Keratinocyte (primary cell): ENCODE measurements around the gene FTL. TPM values are rescaled to one million over a fixed set of nuclear protein-coding genes. Genes with fewer than 3 reads are reported as not detected.

ENCODE experiments used
- DNase-seq: peaks from one replicate; pipeline ENCODE4 v3.0.0-alpha.2; 2011; ENCODE audit warnings: low read depth, missing footprints, low spot score
- FAIRE-seq: peaks from 2 replicates; lab custom pipeline; 2011; peaks lifted over from hg19 to GRCh38; lab: Jason Lieb, UNC
- H2AFZ ChIP-seq: 2 replicates; pipeline ENCODE4 v1.6.0; 2012; ENCODE audit warnings: low read length, control low read depth, inconsistent platforms; ENCODE audit not compliant: control insufficient read depth
- H3K27ac ChIP-seq: 2 replicates; pipeline ENCODE4 v1.5.1; 2011; ENCODE audit warnings: low read length; ENCODE audit not compliant: control insufficient read depth, insufficient read depth
- H3K27me3 ChIP-seq: 3 replicates; pipeline ENCODE4 v1.6.0; 2011; ENCODE audit warnings: low read length; ENCODE audit not compliant: control insufficient read depth, insufficient read depth; ENCODE audit errors: extremely low read depth
- H3K36me3 ChIP-seq, 2 experiments: 2 replicates in 1 of 2; 3 replicates in 1 of 2; pipeline ENCODE4 v1.5.1; 2011; ENCODE audit warnings: low read length in 2 of 2, mild to moderate bottlenecking in 1 of 2; ENCODE audit not compliant: control insufficient read depth in 2 of 2, insufficient read depth in 2 of 2; ENCODE audit errors: extremely low read depth in 1 of 2
- H3K4me1 ChIP-seq: 3 replicates; pipeline ENCODE4 v1.5.1; 2011; ENCODE audit warnings: low read length; ENCODE audit not compliant: control insufficient read depth, insufficient read depth; ENCODE audit errors: extremely low read depth
- H3K4me2 ChIP-seq: 3 replicates; pipeline ENCODE4 v1.6.0; 2011; ENCODE audit warnings: low read depth, low read length; ENCODE audit not compliant: control insufficient read depth, insufficient read depth; ENCODE audit errors: extremely low read depth
- H3K4me3 ChIP-seq, 3 experiments: fragments of 200-600 bp in 1 of 3; sonication (generic) in 1 of 3; 2 replicates in 2 of 3; 3 replicates in 1 of 3; pipeline ENCODE4 v1.5.1; 2011 to 2016; ENCODE audit warnings: low read length in 3 of 3, mild to moderate bottlenecking in 3 of 3, control low read depth in 2 of 3, inconsistent platforms in 1 of 3, low read depth in 1 of 3, mixed read lengths in 1 of 3, mixed run types in 1 of 3, moderate library complexity in 1 of 3; ENCODE audit not compliant: control insufficient read depth in 2 of 3, insufficient read depth in 2 of 3; ENCODE audit errors: extremely low read depth in 1 of 3
- H3K79me2 ChIP-seq: 2 replicates; pipeline ENCODE4 v1.6.0; 2012; ENCODE audit warnings: low read length; ENCODE audit not compliant: control insufficient read depth, insufficient read depth
- H3K9ac ChIP-seq: 3 replicates; pipeline ENCODE4 v1.6.0; 2011; ENCODE audit warnings: low read length; ENCODE audit not compliant: control insufficient read depth, insufficient read depth; ENCODE audit errors: extremely low read depth
- H3K9me1 ChIP-seq: 3 replicates; pipeline ENCODE4 v1.6.0; 2011; ENCODE audit warnings: low read length; ENCODE audit not compliant: control insufficient read depth, insufficient read depth; ENCODE audit errors: extremely low read depth
- H3K9me3 ChIP-seq: 2 replicates; pipeline ENCODE4 v1.5.1; 2012; ENCODE audit warnings: low read depth, low read length; ENCODE audit not compliant: control insufficient read depth
- H4K20me1 ChIP-seq: 3 replicates; pipeline ENCODE4 v1.6.0; 2011; ENCODE audit warnings: low read length; ENCODE audit not compliant: control insufficient read depth, insufficient read depth; ENCODE audit errors: extremely low read depth
- EZH2 ChIP-seq: IDR thresholded peaks from one replicate; pipeline ENCODE4 v1.6.1; 2012; ENCODE audit warnings: inconsistent platforms, mild to moderate bottlenecking, low read length, moderate library complexity
- dilution Hi-C: fragments of 300-500 bp; cut with MboI; formaldehyde crosslinking; loops from one replicate; pipeline ENCODE4 v1.7.0; 2020; ENCODE audit warnings: low sequenced_read_pairs; ENCODE audit not compliant: extremely low pct_ligation_motif_present
- polyA plus RNA-seq, 5 experiments: library from polyadenylated mRNA; depleted of rRNA in 3 of 5; stranded (reverse) in 3 of 5; stranded (forward) in 1 of 5; unstranded in 1 of 5; fragments of >200 nt; gene quantifications; 1 replicate in 1 of 5; 2 replicates in 3 of 5; 3 replicates in 1 of 5; pipeline versions ENCODE4 v1.2.1 to v1.2.3, GENCODE V29; 2011 to 2012; ENCODE audit warnings: missing spikeins in 2 of 5, low read depth in 1 of 5, low replicate concordance in 1 of 5
- TF ChIP-seq, protein P1 (sequence below), 3 experiments: IDR thresholded peaks in 1 of 3; conservative IDR thresholded peaks in 1 of 3; optimal IDR thresholded peaks in 1 of 3; 2 replicates in 2 of 3; 3 replicates in 1 of 3; pipeline versions ENCODE3 to v1.5.1; 2011; ENCODE audit warnings: low read length in 3 of 3, mild to moderate bottlenecking in 3 of 3, moderate library complexity in 2 of 3, control low read depth in 1 of 3, inconsistent platforms in 1 of 3; ENCODE audit not compliant: insufficient read depth in 2 of 3; ENCODE audit errors: extremely low read depth in 1 of 3

FTL gene
- polyA plus RNA-seq, 1 donor (not counting 4 experiments of a cell fraction or from before 2014, with no cell fraction given): 838 TPM

DNA sequence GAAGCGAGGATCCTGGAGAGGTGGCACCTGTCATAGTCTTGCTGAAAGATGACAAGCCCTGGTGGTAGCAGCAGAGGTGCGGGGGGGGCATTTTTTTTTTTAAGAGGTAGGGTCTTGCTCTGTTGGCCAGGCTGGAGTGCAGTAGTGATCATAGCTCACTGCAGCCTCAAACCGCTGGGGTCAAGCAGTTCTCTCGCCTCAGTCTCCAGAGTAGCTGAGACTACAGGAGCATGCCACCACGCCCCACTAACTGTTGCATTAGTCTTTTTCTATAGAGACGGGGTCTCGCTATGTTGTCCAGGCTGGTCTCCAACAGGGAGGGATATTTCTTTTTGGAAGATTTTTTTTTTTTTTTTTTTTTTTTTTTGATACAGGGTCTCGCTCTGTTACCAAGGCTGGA, 7.1 kb upstream of the FTL start:
- no peak for FAIRE-seq
- H3K9ac ChIP-seq: no peak overlapping the region

DNA sequence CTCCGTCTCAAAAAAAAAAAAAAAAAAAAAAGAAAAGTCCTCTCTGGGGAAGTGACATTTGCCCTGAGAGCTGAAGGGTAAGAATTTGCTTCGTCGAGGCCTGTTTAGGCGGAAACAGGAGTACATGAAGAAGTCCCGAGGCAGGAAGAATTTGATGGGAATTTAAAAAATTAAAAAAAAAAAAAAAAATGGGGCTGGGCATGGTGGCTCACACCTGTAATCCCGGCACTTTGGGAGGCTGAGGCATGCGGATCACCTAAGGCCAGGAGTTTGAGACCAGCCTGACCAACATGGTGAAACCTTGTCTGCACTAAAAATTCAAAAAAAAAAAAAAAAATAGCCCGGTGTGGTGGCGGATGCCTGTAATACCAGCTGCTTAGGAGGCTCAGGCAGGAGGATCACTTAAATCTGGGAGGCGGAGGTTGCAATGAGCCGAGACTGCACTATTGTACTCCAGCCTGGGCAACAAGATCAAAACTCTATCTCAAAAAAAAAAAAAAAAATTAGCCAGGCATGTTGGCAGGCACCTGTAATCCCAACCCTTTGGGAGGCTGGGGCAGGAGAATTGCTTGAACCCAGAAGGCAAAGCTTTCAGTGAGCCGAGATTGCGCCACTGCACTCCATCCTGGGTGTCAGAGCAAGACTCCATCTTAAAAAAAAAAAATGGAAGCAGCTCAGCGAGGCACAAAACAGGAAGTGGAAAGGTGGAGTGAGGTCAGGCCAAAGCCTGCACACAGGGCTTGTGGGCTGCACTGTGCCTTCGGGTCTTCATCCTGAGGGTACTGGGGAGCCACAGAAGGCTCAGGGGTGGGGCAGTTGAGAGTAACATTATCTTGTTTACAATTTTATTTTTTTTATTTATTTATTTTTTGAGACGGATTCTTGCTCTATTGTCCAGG, 5.5 kb upstream of the FTL start:
- Histone ChIP-seq H3K36me3 (peaks cover 4 to 6% of the 10 kb centered on the region in 2 experiments), H3K9me1 (no peaks in the 10 kb centered on the region), H3K27me3 (no peaks in the 10 kb centered on the region), H3K79me2 (peaks cover 19% of the 10 kb centered on the region), H4K20me1 (no peaks in the 10 kb centered on the region), H3K4me3 (no peak overlapping the region), H2AFZ (no peak overlapping the region), H3K27ac (no peak overlapping the region), H3K4me2 (no peak overlapping the region), H3K4me1 (peaks cover 26% of the 10 kb centered on the region), H3K9ac (no peak overlapping the region), H3K9me3 (no peaks in the 10 kb centered on the region)
- DNase-seq (no peak), FAIRE-seq (no peak)
- dilution Hi-C loops: no loop called here
- TF ChIP-seq, protein P1, sequence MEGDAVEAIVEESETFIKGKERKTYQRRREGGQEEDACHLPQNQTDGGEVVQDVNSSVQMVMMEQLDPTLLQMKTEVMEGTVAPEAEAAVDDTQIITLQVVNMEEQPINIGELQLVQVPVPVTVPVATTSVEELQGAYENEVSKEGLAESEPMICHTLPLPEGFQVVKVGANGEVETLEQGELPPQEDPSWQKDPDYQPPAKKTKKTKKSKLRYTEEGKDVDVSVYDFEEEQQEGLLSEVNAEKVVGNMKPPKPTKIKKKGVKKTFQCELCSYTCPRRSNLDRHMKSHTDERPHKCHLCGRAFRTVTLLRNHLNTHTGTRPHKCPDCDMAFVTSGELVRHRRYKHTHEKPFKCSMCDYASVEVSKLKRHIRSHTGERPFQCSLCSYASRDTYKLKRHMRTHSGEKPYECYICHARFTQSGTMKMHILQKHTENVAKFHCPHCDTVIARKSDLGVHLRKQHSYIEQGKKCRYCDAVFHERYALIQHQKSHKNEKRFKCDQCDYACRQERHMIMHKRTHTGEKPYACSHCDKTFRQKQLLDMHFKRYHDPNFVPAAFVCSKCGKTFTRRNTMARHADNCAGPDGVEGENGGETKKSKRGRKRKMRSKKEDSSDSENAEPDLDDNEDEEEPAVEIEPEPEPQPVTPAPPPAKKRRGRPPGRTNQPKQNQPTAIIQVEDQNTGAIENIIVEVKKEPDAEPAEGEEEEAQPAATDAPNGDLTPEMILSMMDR (optimal IDR thresholded peaks at IDR 0.05 in 1 of 3, IDR thresholded peaks at IDR 0.05 in 1 of 3, conservative IDR thresholded peaks at IDR 0.05 in 1 of 3; ENCODE audit: extremely low read depth in 1 of 3, insufficient read depth in 2 of 3, low read length in 3 of 3): no peak
- no peak for TF ChIP-seq EZH2

More for the DNA sequence above, 7.1 kb upstream of the FTL start:
- Histone ChIP-seq H3K36me3 (peaks cover 4 to 6% of the 10 kb centered on the region in 2 experiments), H3K9me1 (no peaks in the 10 kb centered on the region), H4K20me1 (no peaks in the 10 kb centered on the region), H3K4me3 (no peak overlapping the region), H3K4me1 (peaks cover 10% of the 10 kb centered on the region), H3K4me2 (no peak overlapping the region), H2AFZ (no peak overlapping the region), H3K27ac (no peak overlapping the region), H3K27me3 (no peaks in the 10 kb centered on the region), H3K79me2 (peaks cover 19% of the 10 kb centered on the region), H3K9me3 (no peaks in the 10 kb centered on the region)
- no peak for DNase-seq
- dilution Hi-C loops: no loop called here
- TF ChIP-seq, protein P1 (optimal IDR thresholded peaks at IDR 0.05 in 1 of 3, IDR thresholded peaks at IDR 0.05 in 1 of 3, conservative IDR thresholded peaks at IDR 0.05 in 1 of 3; ENCODE audit: extremely low read depth in 1 of 3, insufficient read depth in 2 of 3, low read length in 3 of 3): no peak
- no peak for TF ChIP-seq EZH2
